AG10803 (cell line): ENCODE results near the gene MAN2A1.

ENCODE experiments used
- DNase-seq: peaks from one replicate; pipeline ENCODE4 v3.0.0; 2010; ENCODE audit warnings: low read depth
- H3K4me3 ChIP-seq: 2 replicates; pipeline ENCODE4 v1.5.1; 2011; ENCODE audit warnings: mild to moderate bottlenecking, low read length, control low read depth
- TF ChIP-seq, protein P1 (sequence below): conservative IDR thresholded peaks from 2 replicates; pipeline ENCODE4 v1.5.1; 2011; ENCODE audit warnings: mild to moderate bottlenecking, low read length, control low read depth, inconsistent platforms

Gene MAN2A1

DNA sequence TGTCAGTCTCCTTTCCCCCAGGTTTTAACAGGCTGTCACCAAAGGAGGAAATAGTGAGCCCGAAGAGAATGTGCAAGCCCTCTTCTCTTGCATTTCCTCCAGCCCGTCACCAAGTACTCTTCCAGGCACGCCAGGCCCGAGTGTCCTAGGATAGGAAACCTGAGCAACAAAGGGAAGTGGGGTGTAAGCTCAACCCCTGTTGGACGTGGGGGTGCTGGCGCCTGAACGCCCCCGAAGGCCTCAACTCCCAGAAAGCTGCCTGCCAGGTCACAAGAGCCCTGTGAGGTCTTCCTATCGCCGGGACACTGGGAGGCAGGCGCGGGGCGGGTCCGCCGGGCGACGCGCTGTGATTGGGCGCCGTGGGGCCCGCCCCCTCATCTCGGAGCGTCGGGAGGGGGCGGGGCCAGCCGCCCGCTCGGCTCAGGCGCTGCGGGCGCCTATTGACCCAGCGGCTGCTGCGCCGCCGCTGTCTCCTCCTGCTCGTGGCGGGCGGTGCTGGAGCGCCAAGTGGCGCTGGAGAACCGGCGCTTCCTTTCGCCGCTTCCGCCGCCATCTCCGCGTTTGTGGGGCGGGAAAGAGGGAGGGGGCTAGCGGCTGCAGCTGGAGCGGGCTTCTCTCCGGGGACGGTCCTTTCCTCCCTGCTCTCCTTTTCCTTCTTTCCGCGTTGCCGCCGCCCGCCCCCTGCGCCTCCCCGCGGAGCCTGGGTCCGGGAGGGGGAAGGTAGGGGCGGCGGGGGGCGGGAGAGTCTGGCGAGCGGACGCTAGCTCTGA lies 572 bp upstream of the MAN2A1 start:
- TF ChIP-seq, protein P1, sequence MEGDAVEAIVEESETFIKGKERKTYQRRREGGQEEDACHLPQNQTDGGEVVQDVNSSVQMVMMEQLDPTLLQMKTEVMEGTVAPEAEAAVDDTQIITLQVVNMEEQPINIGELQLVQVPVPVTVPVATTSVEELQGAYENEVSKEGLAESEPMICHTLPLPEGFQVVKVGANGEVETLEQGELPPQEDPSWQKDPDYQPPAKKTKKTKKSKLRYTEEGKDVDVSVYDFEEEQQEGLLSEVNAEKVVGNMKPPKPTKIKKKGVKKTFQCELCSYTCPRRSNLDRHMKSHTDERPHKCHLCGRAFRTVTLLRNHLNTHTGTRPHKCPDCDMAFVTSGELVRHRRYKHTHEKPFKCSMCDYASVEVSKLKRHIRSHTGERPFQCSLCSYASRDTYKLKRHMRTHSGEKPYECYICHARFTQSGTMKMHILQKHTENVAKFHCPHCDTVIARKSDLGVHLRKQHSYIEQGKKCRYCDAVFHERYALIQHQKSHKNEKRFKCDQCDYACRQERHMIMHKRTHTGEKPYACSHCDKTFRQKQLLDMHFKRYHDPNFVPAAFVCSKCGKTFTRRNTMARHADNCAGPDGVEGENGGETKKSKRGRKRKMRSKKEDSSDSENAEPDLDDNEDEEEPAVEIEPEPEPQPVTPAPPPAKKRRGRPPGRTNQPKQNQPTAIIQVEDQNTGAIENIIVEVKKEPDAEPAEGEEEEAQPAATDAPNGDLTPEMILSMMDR = no peak
- DNase-seq = peak; percentile 87
- H3K4me3 ChIP-seq = peak overlapping the region; percentile 92

DNA sequence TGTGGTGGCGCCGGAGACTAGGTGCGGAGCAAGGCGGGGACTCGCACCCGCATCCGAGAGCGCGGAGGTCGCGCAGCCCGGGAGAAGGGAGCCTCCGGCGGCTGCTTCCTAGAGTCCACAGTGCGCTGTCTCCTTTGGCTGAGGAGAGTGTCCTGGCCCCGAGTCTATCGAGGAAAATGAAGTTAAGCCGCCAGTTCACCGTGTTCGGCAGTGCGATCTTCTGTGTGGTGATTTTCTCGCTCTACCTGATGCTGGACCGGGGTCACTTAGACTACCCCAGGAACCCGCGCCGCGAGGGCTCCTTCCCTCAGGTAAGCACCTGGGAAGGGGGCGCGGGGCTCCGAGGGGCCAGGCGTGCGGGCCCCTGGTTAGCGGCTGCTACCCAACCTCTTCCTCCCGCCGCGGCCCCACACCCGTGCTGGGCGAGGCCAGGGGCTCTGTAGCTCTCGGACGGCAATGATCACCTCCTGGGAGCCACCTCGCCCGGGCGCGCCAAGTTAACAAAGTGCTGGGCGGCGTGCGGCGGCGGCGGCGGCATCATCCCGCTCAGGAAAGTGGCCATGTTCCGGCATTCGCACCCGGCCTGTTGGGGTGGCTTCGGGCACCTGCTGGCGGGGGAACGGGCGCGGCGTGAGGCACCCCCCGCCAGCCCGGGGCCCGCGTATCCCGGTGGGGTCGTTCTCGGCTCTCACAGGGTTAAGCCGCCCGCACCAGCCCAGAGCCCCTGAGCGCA lies 681 bp downstream of the MAN2A1 start:
- DNase-seq = no peak
- peak overlapping the region; percentile 92 for H3K4me3 ChIP-seq
- TF ChIP-seq, protein P1 = no peak; the same call in 1 of the 2 replicates

DNA sequence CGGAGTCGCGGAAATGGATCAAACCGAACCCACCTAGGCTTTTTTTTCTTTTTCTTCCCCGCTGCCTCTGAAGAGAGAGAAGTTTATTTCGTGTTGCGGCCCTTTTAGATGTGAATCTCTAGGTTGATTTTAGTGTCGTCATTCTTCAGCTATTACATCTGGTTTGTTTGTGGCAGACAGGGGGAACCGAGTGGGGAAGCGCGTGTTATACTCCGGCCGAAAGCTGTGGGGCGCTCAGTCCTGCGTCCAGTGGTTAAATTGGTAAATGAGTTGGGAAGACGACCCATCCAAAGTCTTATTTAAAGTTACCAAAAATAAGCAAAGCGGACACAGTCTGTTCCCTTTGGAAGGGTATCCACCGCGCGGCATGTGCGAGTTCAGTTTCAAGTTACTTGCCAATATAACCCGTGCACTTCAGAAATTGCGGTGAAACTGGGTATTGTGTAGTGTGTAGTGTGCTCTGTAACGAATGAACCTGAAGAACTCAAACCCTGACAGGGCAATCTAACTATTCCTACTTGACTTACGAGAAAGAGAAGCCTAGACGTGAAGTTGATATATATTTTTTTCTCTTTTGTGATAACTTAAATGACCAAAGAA lies 1.3 kb downstream of the MAN2A1 start:
- peak overlapping the region; percentile 92 for H3K4me3 ChIP-seq
- peak; percentile 83 for DNase-seq
- TF ChIP-seq, protein P1 = peak; percentile 81

DNA sequence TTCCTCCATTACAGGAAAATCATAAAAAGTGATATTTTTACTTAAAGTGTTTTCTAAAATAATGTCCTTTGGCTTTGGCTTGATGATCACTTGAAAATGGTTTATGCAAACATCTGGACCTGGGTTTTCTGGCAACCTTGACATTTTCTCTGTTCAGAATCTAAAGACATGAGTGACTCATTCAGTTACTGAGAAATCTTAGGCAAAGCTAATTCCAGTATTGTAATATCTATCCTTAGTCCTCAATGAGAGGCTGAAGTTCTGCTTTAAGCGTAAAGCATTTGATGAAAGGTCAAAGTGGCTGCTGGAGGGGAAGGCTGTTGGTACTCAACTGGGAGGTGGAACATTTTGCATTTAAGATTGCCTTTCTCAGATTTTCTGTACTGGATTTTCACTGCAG lies 2.3 kb downstream of the MAN2A1 start:
- TF ChIP-seq, protein P1 = no peak
- H3K4me3 ChIP-seq = peak overlapping the region; percentile 92
- peak; percentile 64 for DNase-seq

DNA sequence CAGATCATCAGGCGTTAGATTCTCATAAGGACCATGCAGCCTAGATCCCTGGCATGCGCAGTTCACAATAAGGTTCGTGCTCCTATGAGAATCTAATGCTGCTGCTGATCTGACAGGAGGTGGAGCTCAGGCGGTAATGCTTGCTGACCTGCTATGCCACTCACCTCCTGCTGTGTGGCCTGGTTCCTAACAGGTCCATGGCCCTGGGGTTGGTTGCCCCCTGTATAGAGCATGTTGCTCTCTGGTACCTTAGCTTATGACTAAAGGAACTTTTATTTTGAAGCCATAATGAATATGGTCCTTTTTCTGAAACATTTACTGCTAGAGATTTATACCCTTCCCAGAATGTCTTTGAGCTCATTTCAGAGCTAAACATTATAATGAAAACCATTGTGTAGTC lies 3.1 kb downstream of the MAN2A1 start:
- H3K4me3 ChIP-seq = peak overlapping the region; percentile 12; the same call in 1 of the 2 replicates
- no peak for DNase-seq
- TF ChIP-seq, protein P1 = no peak

DNA sequence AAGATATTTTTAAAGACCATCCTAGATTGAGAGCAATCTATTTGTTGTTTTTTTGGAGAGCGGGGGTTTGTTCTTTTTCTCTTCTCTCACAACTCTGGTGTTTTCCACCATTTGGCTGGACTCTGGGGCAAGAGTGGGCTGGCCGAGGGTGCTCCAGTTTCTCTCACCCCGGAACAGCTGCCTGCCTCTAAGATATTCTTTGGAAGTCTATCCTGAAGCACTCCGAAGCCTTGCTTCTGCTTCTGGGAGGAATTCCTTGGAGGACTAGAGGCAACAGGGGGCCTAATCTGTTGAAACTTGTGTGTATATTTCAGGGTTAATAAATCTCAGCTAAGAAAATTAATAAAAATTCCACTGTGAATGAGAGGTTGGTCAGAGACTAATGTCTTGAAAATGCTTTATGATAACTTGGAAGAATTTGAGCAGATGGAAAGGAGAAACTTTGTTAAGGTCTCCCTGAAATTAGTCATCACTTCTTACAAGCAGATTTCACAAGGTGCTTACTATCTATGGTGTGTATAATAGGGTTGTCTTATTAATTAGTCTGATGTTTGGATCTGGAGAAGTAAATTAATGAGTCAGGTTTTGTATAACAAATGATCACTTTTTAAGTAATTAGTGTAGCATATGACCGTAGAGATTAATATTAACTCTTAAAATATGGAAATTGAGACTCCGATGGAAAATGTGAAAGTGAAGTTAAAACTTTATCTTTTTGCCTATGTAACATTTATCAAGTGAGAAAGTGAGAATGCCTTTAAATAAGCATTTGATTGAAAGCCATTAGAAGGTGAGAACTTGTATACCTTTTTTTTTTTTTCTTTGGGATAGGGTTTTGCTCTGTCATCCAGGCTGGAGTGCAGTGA lies 4.0 kb downstream of the MAN2A1 start:
- TF ChIP-seq, protein P1 = no peak
- H3K4me3 ChIP-seq = no peak overlapping the region
- peak; percentile 57 for DNase-seq
